HL-60 (cell line): ENCODE data around the gene KDM6A.
A peak's percentile ranks its signal among the peaks of the same experiment; 100 is the strongest.
"Not testable (repeated sequence)": the region's sequence is repeated elsewhere in the genome, so short reads cannot be mapped to it uniquely, and the experiment has no call there.

Source experiments
- DNase-seq, 2 experiments: peaks; one replicate each; pipeline ENCODE4 v3.0.0-alpha.2; 2010 to 2020; ENCODE audit warnings: low read depth in 1 of 2, low spot score in 1 of 2
- H3K27ac ChIP-seq: fragments of 250-450 bp; sonication (Bioruptor Pico); replicated peaks from 2 replicates; pipeline ENCODE4 v1.5.1; 2020; ENCODE audit warnings: mild to moderate bottlenecking, moderate library complexity
- H3K27me3 ChIP-seq: fragments of 250-450 bp; sonication (Bioruptor Pico); 2 replicates; pipeline ENCODE4 v1.5.1; 2021; ENCODE audit warnings: mild to moderate bottlenecking, moderate library complexity; ENCODE audit not compliant: insufficient read depth, poor library complexity, severe bottlenecking
- H3K4me3 ChIP-seq: replicated peaks from 2 replicates; pipeline ENCODE4 v1.5.1; 2011; ENCODE audit warnings: mild to moderate bottlenecking, control low read depth, low read length; ENCODE audit not compliant: insufficient read depth
- GABPA ChIP-seq: IDR thresholded peaks from 2 replicates; pipeline ENCODE4 v1.6.1; 2012; ENCODE audit warnings: low read depth
- POLR2AphosphoS5 ChIP-seq: IDR thresholded peaks from 2 replicates; pipeline ENCODE4 v1.6.1; 2012; ENCODE audit warnings: low read depth
- REST ChIP-seq: IDR thresholded peaks from 2 replicates; pipeline ENCODE4 v1.6.1; 2012; ENCODE audit warnings: low read depth; ENCODE audit not compliant: insufficient replicate concordance
- SPI1 ChIP-seq: IDR thresholded peaks from 2 replicates; pipeline ENCODE4 v1.6.1; 2012; ENCODE audit warnings: low read depth, mild to moderate bottlenecking, borderline replicate concordance
- TF ChIP-seq, protein P1 (sequence below): IDR thresholded peaks from one replicate; pipeline ENCODE4 v1.5.1; 2011; ENCODE audit warnings: low read length, control low read depth, inconsistent platforms; ENCODE audit not compliant: insufficient read depth

KDM6A gene

DNA sequence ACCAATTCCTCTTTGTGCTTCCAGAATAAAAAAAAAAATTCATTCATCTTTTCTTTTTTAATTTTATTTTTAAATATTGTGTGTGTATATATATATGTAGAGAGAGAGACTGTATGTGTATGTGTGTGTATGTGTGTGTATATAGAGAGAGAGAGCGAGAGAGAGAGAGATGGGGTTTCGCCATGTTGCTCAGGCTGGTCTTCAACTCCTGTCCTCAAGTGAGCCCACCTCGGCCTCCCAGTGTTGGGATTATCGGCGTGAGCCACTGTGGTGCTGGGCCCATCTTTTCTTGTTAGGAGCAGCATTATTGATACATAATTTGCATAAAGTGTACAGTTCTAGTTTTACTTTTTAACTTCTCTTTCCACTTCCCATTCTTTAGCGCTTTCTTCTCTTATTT, 33.6 kb downstream of the KDM6A start:
- TF ChIP-seq REST (no peak), SPI1 (no peak), GABPA (no peak), POLR2AphosphoS5 (no peak)
- TF ChIP-seq, protein P1, sequence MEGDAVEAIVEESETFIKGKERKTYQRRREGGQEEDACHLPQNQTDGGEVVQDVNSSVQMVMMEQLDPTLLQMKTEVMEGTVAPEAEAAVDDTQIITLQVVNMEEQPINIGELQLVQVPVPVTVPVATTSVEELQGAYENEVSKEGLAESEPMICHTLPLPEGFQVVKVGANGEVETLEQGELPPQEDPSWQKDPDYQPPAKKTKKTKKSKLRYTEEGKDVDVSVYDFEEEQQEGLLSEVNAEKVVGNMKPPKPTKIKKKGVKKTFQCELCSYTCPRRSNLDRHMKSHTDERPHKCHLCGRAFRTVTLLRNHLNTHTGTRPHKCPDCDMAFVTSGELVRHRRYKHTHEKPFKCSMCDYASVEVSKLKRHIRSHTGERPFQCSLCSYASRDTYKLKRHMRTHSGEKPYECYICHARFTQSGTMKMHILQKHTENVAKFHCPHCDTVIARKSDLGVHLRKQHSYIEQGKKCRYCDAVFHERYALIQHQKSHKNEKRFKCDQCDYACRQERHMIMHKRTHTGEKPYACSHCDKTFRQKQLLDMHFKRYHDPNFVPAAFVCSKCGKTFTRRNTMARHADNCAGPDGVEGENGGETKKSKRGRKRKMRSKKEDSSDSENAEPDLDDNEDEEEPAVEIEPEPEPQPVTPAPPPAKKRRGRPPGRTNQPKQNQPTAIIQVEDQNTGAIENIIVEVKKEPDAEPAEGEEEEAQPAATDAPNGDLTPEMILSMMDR = no peak
- no peak for DNase-seq
- Histone ChIP-seq H3K27ac (no peak overlapping the region), H3K27me3 (no peaks in the 10 kb centered on the region), H3K4me3 (no peak overlapping the region)

DNA sequence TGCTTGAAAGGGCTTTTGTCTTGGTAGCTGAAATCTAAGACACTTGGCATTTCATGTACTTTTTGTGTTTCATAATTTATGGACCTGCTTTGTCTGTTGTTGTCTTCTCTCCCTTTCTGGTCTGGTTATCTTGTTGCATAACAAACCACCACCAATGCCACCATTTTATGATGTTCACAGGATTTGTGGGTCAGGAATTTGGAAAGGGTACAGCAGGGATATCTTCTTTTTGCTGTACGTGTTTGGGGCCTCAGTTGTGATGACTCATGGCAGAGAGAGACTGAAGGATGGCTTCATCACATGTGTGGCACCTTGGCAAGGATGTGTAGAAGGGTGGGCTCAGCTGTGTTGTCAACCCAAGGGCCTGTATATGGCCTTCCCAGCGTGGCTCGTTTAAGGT, 35.2 kb downstream of the KDM6A start:
- H3K4me3 ChIP-seq = no peak overlapping the region
- no peak overlapping the region for H3K27ac ChIP-seq
- TF ChIP-seq POLR2AphosphoS5 (no peak), REST (no peak), GABPA (no peak), SPI1 (no peak)
- TF ChIP-seq, protein P1 = no peak
- no peaks in the 10 kb centered on the region for H3K27me3 ChIP-seq
- no peak for DNase-seq

DNA sequence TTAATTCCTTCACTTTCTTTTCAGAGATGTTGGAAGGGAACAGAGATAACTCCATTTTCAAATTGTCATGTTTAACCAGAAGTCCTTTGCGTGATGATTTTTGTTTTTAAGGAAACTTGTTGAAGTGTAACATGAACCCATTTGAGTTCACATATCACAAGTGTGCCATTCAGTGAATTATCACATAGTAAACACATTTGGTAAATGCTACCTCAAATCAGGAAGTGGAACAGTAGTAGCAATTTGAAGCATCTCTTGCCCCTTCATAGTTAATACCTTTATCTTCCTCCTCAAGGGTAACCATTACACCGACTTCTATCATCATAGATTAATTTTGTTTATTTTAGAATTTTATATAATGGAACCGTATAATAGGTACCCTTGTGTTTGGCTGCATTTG, 35.8 kb downstream of the KDM6A start:
- DNase-seq = no peak
- H3K27ac ChIP-seq = no peak overlapping the region
- no peak for TF ChIP-seq REST
- peak; percentile 41; the same call in 1 of the 2 replicates for TF ChIP-seq SPI1
- TF ChIP-seq GABPA = no peak
- H3K4me3 ChIP-seq = no peak overlapping the region
- no peaks in the 10 kb centered on the region for H3K27me3 ChIP-seq

GRCh38 chrX:44910508-44910907, 37.5 kb downstream of the KDM6A start:
- not testable (repeated sequence) for H3K4me3 ChIP-seq, H3K27me3 ChIP-seq, H3K27ac ChIP-seq, DNase-seq

- H3K27ac ChIP-seq, H3K4me3 ChIP-seq, H3K27me3 ChIP-seq, DNase-seq: not testable (repeated sequence)
Observed at GRCh38 chrX:44911074-44911600, 38.1 kb downstream of the KDM6A start.
